ENCODE measurements around the gene SPPL2A.

GRCh38 chr15:50712018-50712417 is 53.5 kb downstream of the SPPL2A start:
- TF ChIP-seq CTCF (IDR thresholded peaks at IDR 0.05 in 8 of 11, conservative IDR thresholded peaks at IDR 0.05 in 3 of 11) = no peak
- no peak for TF ChIP-seq POLR2A (IDR thresholded peaks at IDR 0.05)

Data from spleen (tissue), 7 donors.